Measurements from ENCODE around the gene PKD2L1.
"Not testable (repeated sequence)": the region's sequence is repeated elsewhere in the genome, so short reads cannot be mapped to it uniquely, and the experiment has no call there.

Gene PKD2L1

DNA sequence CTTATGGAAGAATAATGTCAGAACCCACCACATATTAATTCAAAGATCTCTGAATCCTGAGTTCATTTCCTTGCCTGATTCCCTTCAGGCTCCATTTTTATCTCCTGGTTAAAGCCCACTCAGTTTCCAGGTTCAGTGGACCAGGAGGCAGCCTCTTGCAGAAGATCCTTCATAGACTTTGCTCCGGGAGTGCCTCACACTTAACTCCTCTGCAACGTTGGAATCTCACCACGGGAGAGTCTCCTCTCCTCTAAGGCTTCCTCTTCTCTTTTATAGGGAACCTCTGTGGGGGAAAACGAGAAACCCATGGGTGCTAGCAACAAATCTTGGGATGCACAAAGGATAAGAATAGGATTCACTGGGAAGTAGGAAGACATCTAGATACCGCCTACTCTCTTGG is 41.8 kb downstream of the PKD2L1 start:
- H3K4me3 ChIP-seq (ENCODE audit: low read depth, low read length): no peak overlapping the region
- DNase-seq (ENCODE audit: low read depth): no peak
- in situ Hi-C loops (cut with HindIII; ENCODE audit: low sequenced_read_pairs): no loop called here
- TF ChIP-seq, protein P1, sequence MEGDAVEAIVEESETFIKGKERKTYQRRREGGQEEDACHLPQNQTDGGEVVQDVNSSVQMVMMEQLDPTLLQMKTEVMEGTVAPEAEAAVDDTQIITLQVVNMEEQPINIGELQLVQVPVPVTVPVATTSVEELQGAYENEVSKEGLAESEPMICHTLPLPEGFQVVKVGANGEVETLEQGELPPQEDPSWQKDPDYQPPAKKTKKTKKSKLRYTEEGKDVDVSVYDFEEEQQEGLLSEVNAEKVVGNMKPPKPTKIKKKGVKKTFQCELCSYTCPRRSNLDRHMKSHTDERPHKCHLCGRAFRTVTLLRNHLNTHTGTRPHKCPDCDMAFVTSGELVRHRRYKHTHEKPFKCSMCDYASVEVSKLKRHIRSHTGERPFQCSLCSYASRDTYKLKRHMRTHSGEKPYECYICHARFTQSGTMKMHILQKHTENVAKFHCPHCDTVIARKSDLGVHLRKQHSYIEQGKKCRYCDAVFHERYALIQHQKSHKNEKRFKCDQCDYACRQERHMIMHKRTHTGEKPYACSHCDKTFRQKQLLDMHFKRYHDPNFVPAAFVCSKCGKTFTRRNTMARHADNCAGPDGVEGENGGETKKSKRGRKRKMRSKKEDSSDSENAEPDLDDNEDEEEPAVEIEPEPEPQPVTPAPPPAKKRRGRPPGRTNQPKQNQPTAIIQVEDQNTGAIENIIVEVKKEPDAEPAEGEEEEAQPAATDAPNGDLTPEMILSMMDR (IDR thresholded peaks at IDR 0.05; ENCODE audit: low read depth, low read length, missing control alignments): no peak

DNA sequence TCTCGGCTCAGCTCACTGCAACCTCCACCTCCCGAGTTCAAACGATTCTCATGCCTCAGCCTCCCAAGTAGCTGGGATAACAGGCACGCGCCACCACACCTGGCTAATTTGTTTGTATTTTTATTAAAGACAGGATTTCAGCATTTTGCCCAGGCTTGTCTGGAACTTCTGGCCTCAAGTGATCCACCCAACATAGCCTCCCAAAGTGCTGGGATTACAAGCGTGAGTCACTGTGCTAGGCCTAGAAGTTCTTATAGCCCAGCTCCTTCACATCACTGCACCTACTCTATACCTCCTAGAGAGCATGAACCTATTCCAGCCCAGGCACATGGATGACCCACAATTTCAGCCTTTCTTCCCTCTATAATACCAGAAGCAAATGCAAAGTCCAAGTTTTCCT is 42.3 kb downstream of the PKD2L1 start:
- TF ChIP-seq, protein P1 (IDR thresholded peaks at IDR 0.05; ENCODE audit: low read depth, low read length, missing control alignments): no peak
- no peak overlapping the region for H3K4me3 ChIP-seq (ENCODE audit: low read depth, low read length)
- DNase-seq (ENCODE audit: low read depth): no peak
- in situ Hi-C loops (cut with HindIII; ENCODE audit: low sequenced_read_pairs): no loop called here

DNA sequence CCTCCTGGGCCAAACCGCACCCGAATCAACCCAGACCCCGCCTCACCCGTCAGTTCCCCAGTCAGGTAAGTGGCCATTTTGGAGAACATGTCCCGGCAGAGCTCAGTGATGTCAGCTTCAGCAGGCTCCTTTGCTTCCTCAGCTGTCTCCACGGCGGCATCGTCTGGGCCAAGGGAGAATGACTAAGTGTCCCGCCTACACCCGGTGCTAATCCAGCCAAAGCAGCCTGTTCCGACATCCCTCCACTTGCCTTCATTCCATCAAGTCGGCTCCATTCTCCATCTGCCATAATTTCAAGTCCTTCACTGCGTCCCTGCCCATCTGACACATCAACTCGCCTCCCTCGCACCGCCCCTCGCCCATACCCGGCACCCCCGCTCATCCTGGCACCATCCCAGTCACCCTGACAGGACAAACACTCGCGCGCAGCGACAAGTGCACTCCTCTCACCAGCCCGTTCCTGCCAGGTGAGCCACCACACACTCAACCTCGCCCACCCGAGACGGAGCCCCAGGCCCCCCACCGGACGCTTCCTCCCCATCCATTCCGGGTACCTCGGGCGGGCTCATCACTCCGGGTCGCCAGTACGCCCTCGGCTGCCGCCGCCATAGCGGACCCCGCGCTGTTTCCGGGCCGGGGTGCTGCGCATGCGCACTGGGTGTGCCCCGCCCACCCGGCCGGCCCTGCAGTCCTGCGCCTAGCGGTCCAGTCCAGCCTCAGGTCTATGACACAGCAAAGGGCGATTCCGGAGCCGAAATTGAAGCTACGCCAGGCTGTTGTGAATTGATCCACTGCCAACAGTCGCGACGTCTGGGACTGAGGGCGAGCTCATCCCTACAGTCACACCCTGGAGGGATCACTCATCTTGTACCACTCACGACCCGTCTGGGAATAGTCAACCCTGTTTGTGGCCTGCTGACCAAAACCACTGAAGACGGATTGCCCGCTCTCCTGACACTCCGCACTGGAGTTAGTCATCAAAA is 43.7 kb downstream of the PKD2L1 start, which contains the start of gene BLOC1S2:
BLOC1S2 (minus strand) TSS at position 630 of the 983 bp plus-strand sequence; CDS start at position 609, 21 bp downstream.
- peak within 1 kb of the TSS; percentile 71 for H3K4me3 ChIP-seq (ENCODE audit: low read depth, low read length)
- DNase-seq (ENCODE audit: low read depth): peak; percentile 72
- in situ Hi-C loops (cut with HindIII; ENCODE audit: low sequenced_read_pairs): no loop called here
- TF ChIP-seq, protein P1 (IDR thresholded peaks at IDR 0.05; ENCODE audit: low read depth, low read length, missing control alignments): peak; percentile 4

DNA sequence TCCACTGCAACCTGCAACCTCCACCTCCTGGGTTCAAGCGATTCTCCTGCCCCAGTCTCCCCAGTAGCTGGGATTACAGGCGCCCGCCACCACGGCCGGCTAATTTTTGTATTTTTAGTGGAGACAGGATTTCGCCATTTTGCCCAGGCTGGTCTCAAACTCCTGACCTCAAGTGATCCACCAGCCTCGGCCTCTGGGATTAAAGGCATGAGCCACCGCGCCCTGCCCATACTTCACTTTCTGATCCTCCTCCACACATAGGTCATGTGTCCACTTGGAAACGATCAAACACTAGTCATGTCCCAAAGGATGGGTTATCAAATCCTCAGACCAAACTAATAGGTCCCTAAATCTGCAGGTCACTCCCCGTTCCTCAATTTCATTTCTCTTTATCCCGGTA is 44.7 kb downstream of the PKD2L1 start:
- in situ Hi-C loops (cut with HindIII; ENCODE audit: low sequenced_read_pairs); DNase-seq (ENCODE audit: low read depth): not testable (repeated sequence)
- peak overlapping the region; percentile 71 for H3K4me3 ChIP-seq (ENCODE audit: low read depth, low read length)

DNA sequence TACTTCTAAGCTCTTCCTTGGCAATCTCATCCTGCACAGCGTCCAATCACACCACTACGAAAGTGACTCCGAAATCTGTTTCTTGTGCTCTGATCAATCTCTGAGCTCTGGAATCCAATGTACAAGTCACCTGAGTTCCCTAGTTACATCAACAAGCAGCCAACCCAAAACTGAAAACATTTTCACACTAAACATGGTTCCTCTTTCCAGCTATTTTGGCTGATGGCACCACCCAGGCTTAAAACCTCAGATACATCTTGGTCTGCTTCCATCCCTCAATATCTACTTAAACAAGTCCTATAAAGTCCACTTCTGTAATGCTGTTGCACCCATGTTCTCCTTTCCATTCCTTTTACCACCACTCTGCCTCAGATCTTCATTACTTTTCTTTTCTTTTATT is 47.1 kb downstream of the PKD2L1 start:
- H3K4me3 ChIP-seq (ENCODE audit: low read depth, low read length): no peak overlapping the region
- in situ Hi-C loops (cut with HindIII; ENCODE audit: low sequenced_read_pairs): no loop called here
- no peak for DNase-seq (ENCODE audit: low read depth)
- TF ChIP-seq, protein P1 (IDR thresholded peaks at IDR 0.05; ENCODE audit: low read depth, low read length, missing control alignments): no peak

DNA sequence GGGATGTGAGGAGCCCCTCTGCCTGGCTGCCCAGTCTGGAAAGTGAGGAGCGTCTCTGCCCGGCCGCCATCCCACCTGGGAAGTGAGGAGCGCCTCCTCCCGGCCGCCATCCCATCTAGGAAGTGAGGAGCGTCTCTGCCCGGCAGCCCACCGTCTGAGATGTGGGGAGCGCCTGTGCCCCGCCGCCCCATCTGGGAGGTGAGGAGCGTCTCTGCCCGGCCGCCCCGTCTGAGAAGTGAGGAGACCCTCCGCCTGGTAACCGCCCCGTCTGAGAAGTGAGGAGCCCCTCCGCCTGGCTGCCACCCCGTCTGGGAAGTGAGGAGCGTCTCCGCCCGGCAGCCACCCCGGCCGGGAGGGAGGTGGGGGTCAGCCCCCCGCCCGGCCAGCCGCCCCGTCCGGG is 53.1 kb downstream of the PKD2L1 start:
- in situ Hi-C loops (cut with HindIII; ENCODE audit: low sequenced_read_pairs); H3K4me3 ChIP-seq (ENCODE audit: low read depth, low read length); DNase-seq (ENCODE audit: low read depth): not testable (repeated sequence)

DNA sequence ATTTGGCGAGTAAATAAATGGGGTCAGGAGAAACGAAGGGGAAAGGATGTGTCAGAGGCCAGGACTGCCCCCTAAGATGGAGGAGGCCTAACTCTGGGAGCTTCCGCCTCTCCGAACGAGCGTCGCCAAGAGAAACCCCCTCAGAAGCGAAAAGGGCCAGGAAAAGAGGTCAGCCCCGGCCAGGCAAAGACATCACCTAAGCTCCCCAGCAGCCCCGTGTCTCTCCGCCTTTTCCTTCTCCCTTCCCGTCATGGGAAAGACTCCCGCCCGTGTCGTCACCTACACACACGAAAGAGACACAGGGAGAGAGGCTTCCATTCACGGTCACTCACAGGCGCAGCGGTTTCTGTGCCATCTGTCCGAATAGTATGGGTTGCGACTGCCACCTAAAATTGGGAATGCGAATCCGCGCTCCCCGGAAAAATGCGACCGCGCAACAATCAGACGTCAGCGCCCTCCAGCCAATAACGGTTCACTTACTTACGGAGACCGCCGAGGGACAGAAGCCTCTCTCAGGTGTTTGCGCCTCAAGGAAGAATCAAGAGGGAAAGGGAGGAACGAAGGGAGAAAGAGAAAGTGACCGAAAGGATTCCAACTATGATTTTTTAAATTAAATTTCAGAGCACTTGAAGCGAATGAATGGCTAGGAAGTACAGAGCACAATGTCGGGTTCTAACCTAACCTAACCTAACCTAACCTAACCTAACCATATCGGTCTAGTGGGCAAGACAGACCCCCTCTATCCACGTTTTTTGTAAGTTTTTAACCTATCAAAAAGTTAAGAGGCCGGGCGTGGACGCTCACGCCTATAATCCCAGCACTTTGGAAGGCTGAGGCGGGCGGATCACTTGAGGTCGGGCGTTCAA is 62.6 kb downstream of the PKD2L1 start, which contains the start of gene CWF19L1:
CWF19L1 (minus strand) TSS at position 400 of the 866 bp plus-strand sequence; CDS start at position 355, 45 bp downstream.
- peak within 1 kb of the TSS; percentile 100 for H3K4me3 ChIP-seq (ENCODE audit: low read depth, low read length)
- in situ Hi-C loops (cut with HindIII; ENCODE audit: low sequenced_read_pairs): no loop called here
- TF ChIP-seq, protein P1 (IDR thresholded peaks at IDR 0.05; ENCODE audit: low read depth, low read length, missing control alignments): no peak
- DNase-seq (ENCODE audit: low read depth): peak; percentile 80
